Sigmoid colon (tissue), 7 donors: ENCODE data around the gene FCER2. TPM values are rescaled to one million over a fixed set of nuclear protein-coding genes. Genes with fewer than 3 reads are reported as not detected.

Experiments
- DNase-seq: peaks from one replicate; pipeline ENCODE4 v3.0.0-alpha.2; 2019
- H3K27ac ChIP-seq, 4 donors: fragments of 200-600 bp; sonication (generic); one replicate each; pipeline ENCODE4 v1.5.1; 2016 to 2019; ENCODE audit warnings: mild to moderate bottlenecking in 1 of 4
- H3K27me3 ChIP-seq, 3 donors: fragments of 200-600 bp; sonication (generic); one replicate each; pipeline ENCODE4 v1.5.1; 2019; ENCODE audit warnings: mild to moderate bottlenecking in 1 of 3
- H3K36me3 ChIP-seq, 4 donors: fragments of 200-600 bp; sonication (generic); one replicate each; pipeline ENCODE4 v1.5.1; 2016 to 2019
- H3K4me1 ChIP-seq, 4 donors: fragments of 200-600 bp; sonication (generic); one replicate each; pipeline ENCODE4 v1.5.1; 2017 to 2019
- H3K4me3 ChIP-seq, 4 donors: fragments of 200-600 bp; sonication (generic); one replicate each; pipeline ENCODE4 v1.5.1; 2017 to 2019; ENCODE audit warnings: mild to moderate bottlenecking in 2 of 4, moderate library complexity in 1 of 4
- H3K9me3 ChIP-seq, 4 donors: fragments of 200-600 bp in 3 of 4; sonication (generic) in 3 of 4; one replicate each; pipeline versions ENCODE4 v1.5.1 to v1.6.1; 2013 to 2019
- POLR2A ChIP-seq, 2 donors: fragments of 450-650 bp; IDR thresholded peaks; one replicate each; pipeline ENCODE4 v1.6.1; 2016; ENCODE audit warnings: antibody characterized with exemption in 2 of 2, mild to moderate bottlenecking in 2 of 2, moderate library complexity in 2 of 2
- WGBS, 2 donors: extraction: QIAGEN DNeasy Blood & Tissue Kit; methylation state at CpG; one replicate each; pipeline ENCODE4 v1.1.7; 2013; 5-methylcytosine and 5-hydroxymethylcytosine counted together
- intact Hi-C: fragments of 100-400 bp; cut with DNase I; formaldehyde crosslinking; loops from one replicate; pipeline ENCODE4 v1.15.1; 2023
- polyA plus RNA-seq, 3 donors: library from polyadenylated mRNA; stranded (reverse); fragments of 200-250 nt; gene quantifications; one replicate each; pipeline ENCODE4 v1.2.3, GENCODE V29; 2013
- total RNA-seq, 4 donors: library from RNA; depleted of rRNA; stranded (reverse); fragments of >200 nt; gene quantifications; one replicate each; pipeline ENCODE4 v1.1.0, GENCODE V29; 2016
- donor health status: healthy with polysubstance abuse.
- donor health status: Bipolar disorder and iron deficiency.
- donor health status: healthy.

Gene FCER2
- total and polyA plus RNA-seq, 7 donors: 0.27 to 14.7 (median 0.61) TPM; not detected in 1

DNA sequence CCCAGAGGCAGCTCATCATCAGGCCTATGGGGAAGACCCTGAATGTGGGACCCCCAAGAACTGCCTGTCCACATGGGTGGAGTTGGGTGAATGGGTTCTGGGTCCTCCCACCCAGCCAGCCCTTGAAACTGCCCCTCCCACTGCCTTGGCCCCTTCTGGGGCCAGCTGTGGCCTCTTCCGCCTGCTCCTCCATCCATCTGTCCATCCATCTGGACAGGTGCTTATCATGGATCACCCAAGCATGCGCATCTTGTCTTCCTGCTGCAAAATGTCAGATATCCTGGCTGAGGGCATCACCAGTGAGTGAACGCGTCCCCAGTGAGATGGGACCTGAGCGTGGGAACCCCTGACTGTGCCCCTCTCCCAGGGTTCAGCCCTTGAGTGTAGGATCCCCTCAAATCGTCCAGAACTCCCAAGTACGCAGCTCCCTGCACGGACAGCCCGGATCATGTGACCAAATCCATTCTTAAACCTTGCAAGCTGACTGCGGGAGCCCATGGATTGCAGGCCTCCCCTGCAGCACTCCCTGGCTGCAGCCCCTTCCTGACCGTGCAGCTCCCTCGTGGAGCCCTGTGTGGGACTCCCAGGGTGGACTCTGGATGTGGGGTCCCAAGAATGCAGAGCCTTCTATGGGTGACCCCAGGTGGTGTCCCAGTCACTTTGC lies 63.0 kb downstream of the FCER2 start:
- intact Hi-C loops: no loop called here
- no peak for DNase-seq
- H3K27ac ChIP-seq: no peak overlapping the region
- no peaks in the 10 kb centered on the region for H3K36me3 ChIP-seq
- peaks cover 0 to 53% (median 52%) of the 10 kb centered on the region in 3 donors for H3K27me3 ChIP-seq
- TF ChIP-seq POLR2A (IDR thresholded peaks at IDR 0.05): no peak
- no peaks in the 10 kb centered on the region for H3K9me3 ChIP-seq
- H3K4me1 ChIP-seq: peaks cover 0 to 6% (median 1%) of the 10 kb centered on the region in 4 donors
- 89 to 90% methylated on average over 12 of the region's 12 CpGs for WGBS, 2 donors
- H3K4me3 ChIP-seq: no peak overlapping the region

Other genes with a start within 250 kb of the FCER2 start
- gene PEX11G, start 213.1 kb downstream of the FCER2 start, total RNA-seq: 1 to 10 TPM in 3 of 4 donors, not detected in 1; 2.3 to 4.8 (median 3.6) TPM
- 10 to 100 TPM in 1 of 3 donors, 1 to 10 TPM in 2; 5.4 to 12.3 (median 6.6) TPM for gene PEX11G, start 213.1 kb downstream of the FCER2 start, polyA plus RNA-seq
- 100 to 1,000 TPM in 1 of 4 donors, 10 to 100 TPM in 3; 64.5 to 120 (median 69.6) TPM for gene ZNF358, start 186.0 kb downstream of the FCER2 start, total RNA-seq
- 10 to 100 TPM; 29.3 to 52.9 (median 31.9) TPM for gene ZNF358, start 186.0 kb downstream of the FCER2 start, polyA plus RNA-seq
- 10 to 100 TPM; 15.5 to 21.3 (median 17.1) TPM for gene MCOLN1, start 179.5 kb downstream of the FCER2 start, total RNA-seq
- gene MCOLN1, start 179.5 kb downstream of the FCER2 start, polyA plus RNA-seq: 10 to 100 TPM; 16.0 to 23.7 (median 16.8) TPM
- 10 to 100 TPM; 35.2 to 77.0 (median 44.1) TPM for gene PNPLA6, start 166.4 kb downstream of the FCER2 start, total RNA-seq
- 10 to 100 TPM; 13.6 to 76.3 (median 15.0) TPM for gene PNPLA6, start 166.4 kb downstream of the FCER2 start, polyA plus RNA-seq
- under 1 TPM in 3 of 4 donors, not detected in 1; under 0.01 to 0.28 (median 0.27) TPM for gene CAMSAP3, start 106.3 kb downstream of the FCER2 start, total RNA-seq
- gene CAMSAP3, start 106.3 kb downstream of the FCER2 start, polyA plus RNA-seq: 10 to 100 TPM; 15.6 to 37.2 (median 26.8) TPM
- 10 to 100 TPM; 29.5 to 38.3 (median 33.8) TPM for gene XAB2, start 72.6 kb downstream of the FCER2 start, total RNA-seq
- gene XAB2, start 72.6 kb downstream of the FCER2 start, polyA plus RNA-seq: 10 to 100 TPM in 2 of 3 donors, 1 to 10 TPM in 1; 9.7 to 29.9 (median 13.8) TPM
- gene PET100, start 72.3 kb downstream of the FCER2 start, total RNA-seq: 10 to 100 TPM; 10.8 to 37.1 (median 30.1) TPM
- 10 to 100 TPM; 63.3 to 70.9 (median 68.7) TPM for gene PET100, start 72.3 kb downstream of the FCER2 start, polyA plus RNA-seq
- not detected for gene PCP2, start 68.4 kb downstream of the FCER2 start, total RNA-seq
- gene PCP2, start 68.4 kb downstream of the FCER2 start, polyA plus RNA-seq: 1 to 10 TPM in 1 of 3 donors, not detected in 2; 1.0 TPM
- gene STXBP2, start 65.0 kb downstream of the FCER2 start, total RNA-seq: 1 to 10 TPM; 5.9 to 9.3 (median 7.6) TPM
- 100 to 1,000 TPM; 117 to 163 (median 132) TPM for gene STXBP2, start 65.0 kb downstream of the FCER2 start, polyA plus RNA-seq
- not detected for gene RETN, start 33.1 kb downstream of the FCER2 start, total RNA-seq
- gene RETN, start 33.1 kb downstream of the FCER2 start, polyA plus RNA-seq: 10 to 100 TPM in 1 of 3 donors, 1 to 10 TPM in 2; 3.6 to 38.1 (median 8.6) TPM
- under 1 TPM in 3 of 4 donors, not detected in 1; 0.36 to 0.49 (median 0.41) TPM for gene MCEMP1, start 25.0 kb downstream of the FCER2 start, total RNA-seq
- gene MCEMP1, start 25.0 kb downstream of the FCER2 start, polyA plus RNA-seq: 1 to 10 TPM in 2 of 3 donors, under 1 TPM in 1; 0.51 to 2.8 (median 1.8) TPM
- 10 to 100 TPM; 32.8 to 89.6 (median 50.5) TPM for gene TRAPPC5, start 21.3 kb downstream of the FCER2 start, total RNA-seq
- gene TRAPPC5, start 21.3 kb downstream of the FCER2 start, polyA plus RNA-seq: 10 to 100 TPM; 55.3 to 75.5 (median 55.9) TPM
- gene CLEC4G, start 30.0 kb upstream of the FCER2 start, total RNA-seq: 1 to 10 TPM; 1.4 to 3.6 (median 3.1) TPM
- gene CLEC4G, start 30.0 kb upstream of the FCER2 start, polyA plus RNA-seq: under 1 TPM in 2 of 3 donors, not detected in 1; 0.45 to 0.46 TPM
- 1 to 10 TPM; 1.4 to 6.4 (median 5.6) TPM for gene CD209, start 45.4 kb upstream of the FCER2 start, total RNA-seq
- 10 to 100 TPM in 1 of 3 donors, 1 to 10 TPM in 2; 2.9 to 12.3 (median 3.6) TPM for gene CD209, start 45.4 kb upstream of the FCER2 start, polyA plus RNA-seq
- gene CLEC4M, start 61.1 kb upstream of the FCER2 start, total RNA-seq: 1 to 10 TPM in 1 of 4 donors, not detected in 3; 1.4 TPM
- under 1 TPM in 2 of 3 donors, not detected in 1; under 0.01 to 0.82 TPM for gene CLEC4M, start 61.1 kb upstream of the FCER2 start, polyA plus RNA-seq
- 10 to 100 TPM in 3 of 4 donors, 1 to 10 TPM in 1; 8.4 to 18.6 (median 12.5) TPM for gene EVI5L, start 128.1 kb upstream of the FCER2 start, total RNA-seq
- gene EVI5L, start 128.1 kb upstream of the FCER2 start, polyA plus RNA-seq: 10 to 100 TPM in 1 of 3 donors, 1 to 10 TPM in 2; 5.3 to 11.4 (median 6.0) TPM
- not detected for gene PRR36, start 172.3 kb upstream of the FCER2 start, total RNA-seq
- gene PRR36, start 172.3 kb upstream of the FCER2 start, polyA plus RNA-seq: under 1 TPM in 2 of 3 donors, not detected in 1; under 0.01 to 0.23 TPM
- gene LRRC8E, start 186.4 kb upstream of the FCER2 start, total RNA-seq: not detected
- 1 to 10 TPM in 2 of 3 donors, under 1 TPM in 1; 0.23 to 1.2 (median 1.2) TPM for gene LRRC8E, start 186.4 kb upstream of the FCER2 start, polyA plus RNA-seq
- gene MAP2K7, start 201.7 kb upstream of the FCER2 start, total RNA-seq: 10 to 100 TPM; 12.5 to 20.2 (median 17.4) TPM
- 10 to 100 TPM; 15.6 to 27.8 (median 15.7) TPM for gene MAP2K7, start 201.7 kb upstream of the FCER2 start, polyA plus RNA-seq
- gene TGFBR3L, start 212.7 kb upstream of the FCER2 start, total RNA-seq: 1 to 10 TPM in 1 of 4 donors, not detected in 3; 1.8 TPM
- gene TGFBR3L, start 212.7 kb upstream of the FCER2 start, polyA plus RNA-seq: not detected
- 10 to 100 TPM; 20.3 to 31.2 (median 27.8) TPM for gene SNAPC2, start 218.2 kb upstream of the FCER2 start, total RNA-seq
- 10 to 100 TPM; 11.6 to 19.5 (median 16.8) TPM for gene SNAPC2, start 218.2 kb upstream of the FCER2 start, polyA plus RNA-seq
- gene CTXN1, start 224.0 kb upstream of the FCER2 start, total RNA-seq: 10 to 100 TPM; 25.3 to 92.2 (median 38.8) TPM
- 1 to 10 TPM in 1 of 3 donors, under 1 TPM in 2; 0.60 to 2.2 (median 0.92) TPM for gene CTXN1, start 224.0 kb upstream of the FCER2 start, polyA plus RNA-seq
- gene TIMM44, start 241.5 kb upstream of the FCER2 start, total RNA-seq: 10 to 100 TPM; 51.7 to 80.1 (median 78.6) TPM
- gene TIMM44, start 241.5 kb upstream of the FCER2 start, polyA plus RNA-seq: 10 to 100 TPM; 33.0 to 72.4 (median 38.8) TPM